HG02973 (cell line): ENCODE data around the gene SEC24C.
"Not testable (repeated sequence)": the region's sequence is repeated elsewhere in the genome, so short reads cannot be mapped to it uniquely, and the experiment has no call there.

Source experiments
- ATAC-seq: cut with Tn5 transposase; IDR thresholded peaks from one replicate; pipeline ENCODE4 v1.9.1; 2021; ENCODE audit warnings: moderate library complexity; ENCODE audit not compliant: unreplicated experiment

The SEC24C gene, protein sequence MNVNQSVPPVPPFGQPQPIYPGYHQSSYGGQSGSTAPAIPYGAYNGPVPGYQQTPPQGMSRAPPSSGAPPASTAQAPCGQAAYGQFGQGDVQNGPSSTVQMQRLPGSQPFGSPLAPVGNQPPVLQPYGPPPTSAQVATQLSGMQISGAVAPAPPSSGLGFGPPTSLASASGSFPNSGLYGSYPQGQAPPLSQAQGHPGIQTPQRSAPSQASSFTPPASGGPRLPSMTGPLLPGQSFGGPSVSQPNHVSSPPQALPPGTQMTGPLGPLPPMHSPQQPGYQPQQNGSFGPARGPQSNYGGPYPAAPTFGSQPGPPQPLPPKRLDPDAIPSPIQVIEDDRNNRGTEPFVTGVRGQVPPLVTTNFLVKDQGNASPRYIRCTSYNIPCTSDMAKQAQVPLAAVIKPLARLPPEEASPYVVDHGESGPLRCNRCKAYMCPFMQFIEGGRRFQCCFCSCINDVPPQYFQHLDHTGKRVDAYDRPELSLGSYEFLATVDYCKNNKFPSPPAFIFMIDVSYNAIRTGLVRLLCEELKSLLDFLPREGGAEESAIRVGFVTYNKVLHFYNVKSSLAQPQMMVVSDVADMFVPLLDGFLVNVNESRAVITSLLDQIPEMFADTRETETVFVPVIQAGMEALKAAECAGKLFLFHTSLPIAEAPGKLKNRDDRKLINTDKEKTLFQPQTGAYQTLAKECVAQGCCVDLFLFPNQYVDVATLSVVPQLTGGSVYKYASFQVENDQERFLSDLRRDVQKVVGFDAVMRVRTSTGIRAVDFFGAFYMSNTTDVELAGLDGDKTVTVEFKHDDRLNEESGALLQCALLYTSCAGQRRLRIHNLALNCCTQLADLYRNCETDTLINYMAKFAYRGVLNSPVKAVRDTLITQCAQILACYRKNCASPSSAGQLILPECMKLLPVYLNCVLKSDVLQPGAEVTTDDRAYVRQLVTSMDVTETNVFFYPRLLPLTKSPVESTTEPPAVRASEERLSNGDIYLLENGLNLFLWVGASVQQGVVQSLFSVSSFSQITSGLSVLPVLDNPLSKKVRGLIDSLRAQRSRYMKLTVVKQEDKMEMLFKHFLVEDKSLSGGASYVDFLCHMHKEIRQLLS

DNA sequence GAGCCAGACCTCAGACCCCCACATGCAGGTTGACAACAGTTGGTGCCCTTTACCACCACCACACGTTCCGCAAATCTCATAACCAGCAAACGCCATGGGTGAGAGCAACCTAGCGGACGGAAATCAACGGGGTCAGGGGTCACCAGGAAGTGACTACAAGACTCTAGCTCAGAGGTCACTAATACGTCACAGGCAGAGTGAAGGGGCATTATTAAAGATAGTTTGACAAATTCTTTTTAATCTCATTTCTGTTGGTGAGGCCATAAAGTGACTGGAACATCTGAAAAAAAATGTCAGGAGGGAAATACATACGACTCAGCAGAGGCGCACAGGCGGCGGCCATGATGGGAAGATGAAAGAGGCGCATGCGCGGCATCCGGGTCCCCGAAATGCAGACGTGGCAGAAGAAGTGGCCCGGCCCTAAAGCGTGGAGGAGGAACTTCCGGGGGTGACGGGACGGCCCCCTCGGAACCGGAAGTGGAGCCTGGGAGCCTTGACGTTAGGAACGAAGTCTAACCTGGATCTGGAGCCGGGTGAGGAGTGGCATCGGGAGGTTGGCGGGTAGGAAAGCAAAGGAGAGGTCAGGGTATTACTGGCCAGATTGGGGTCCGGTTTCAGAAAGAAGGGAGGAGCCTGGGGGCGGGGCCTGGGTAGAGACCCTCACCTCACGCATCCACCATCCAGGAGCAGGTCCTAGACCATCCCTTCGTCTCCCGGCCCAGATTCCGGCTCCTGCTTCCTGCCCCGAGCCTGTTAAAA is at the start of gene SEC24C:
TSS of gene SEC24C (plus strand) at position 468 of the 759 bp plus-strand sequence. CDS start 2,461 bp downstream, outside the sequence.
- ATAC-seq, result peak; percentile 76

DNA sequence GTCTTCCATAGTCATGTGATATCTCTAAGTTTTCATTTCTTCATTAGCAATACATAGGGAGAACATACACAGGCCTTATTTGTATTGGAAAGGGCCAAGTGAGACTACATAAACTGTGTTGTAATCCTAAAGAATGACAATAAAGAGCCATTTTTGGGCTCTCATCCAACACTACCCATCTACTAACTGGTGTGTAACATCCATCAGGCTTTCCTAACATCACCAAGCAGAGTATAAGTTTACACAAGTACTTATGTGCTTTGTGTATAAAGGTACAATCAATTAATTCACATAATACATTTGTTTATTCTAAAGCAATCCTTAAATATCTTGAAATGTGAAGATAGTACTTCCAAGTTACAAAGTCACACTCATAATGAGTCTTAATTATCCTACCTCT is 48.9 kb upstream of the SEC24C start:
- not testable (repeated sequence) for ATAC-seq

DNA sequence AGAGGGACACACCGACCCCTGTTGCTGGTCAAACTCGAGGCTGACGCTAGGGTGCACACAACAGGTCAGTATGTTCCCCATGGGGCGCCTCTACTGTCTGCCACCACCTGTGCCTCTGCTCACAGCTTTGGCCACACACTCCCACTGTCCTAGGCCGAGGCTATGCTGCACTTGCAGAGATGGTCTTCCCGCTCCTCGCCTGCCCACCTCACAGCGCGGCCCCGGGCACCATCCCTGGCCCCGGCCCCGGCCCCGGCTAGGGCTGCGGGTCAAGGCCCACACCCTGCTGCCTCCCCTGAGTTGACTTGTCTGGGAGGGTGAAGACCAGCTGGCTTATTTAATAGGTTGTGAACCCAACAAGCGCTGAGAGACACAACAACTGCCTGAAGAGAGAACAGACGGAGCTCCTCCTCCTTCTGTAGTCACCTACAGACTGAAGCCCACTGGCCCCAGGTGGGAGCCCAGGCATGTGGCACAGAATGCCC is 46.5 kb upstream of the SEC24C start, which contains the start of gene AGAP5:
TSS of gene AGAP5 (minus strand) at position 435 of the 485 bp plus-strand sequence. CDS start at position 81, 354 bp downstream.
- ATAC-seq, result not testable (repeated sequence)

DNA sequence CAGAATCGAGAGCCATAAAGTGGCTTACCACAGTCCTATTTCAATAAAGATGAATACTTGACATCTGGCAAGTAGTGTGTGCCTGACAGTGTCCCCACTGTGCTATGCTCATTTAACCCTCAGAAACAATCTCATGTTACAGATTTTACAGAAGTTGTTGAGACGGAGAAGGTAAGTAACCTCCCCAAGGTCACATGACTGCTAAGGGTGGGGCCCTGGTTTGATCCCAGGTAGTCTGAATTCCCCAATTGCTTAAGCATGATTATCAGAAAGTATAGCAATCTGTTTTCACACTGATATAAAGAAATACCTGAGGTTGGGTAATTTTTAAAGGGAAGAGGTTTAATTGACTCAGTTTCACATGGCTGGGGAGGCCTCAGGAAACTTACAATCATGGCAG is 45.4 kb upstream of the SEC24C start:
- not testable (repeated sequence) for ATAC-seq

DNA sequence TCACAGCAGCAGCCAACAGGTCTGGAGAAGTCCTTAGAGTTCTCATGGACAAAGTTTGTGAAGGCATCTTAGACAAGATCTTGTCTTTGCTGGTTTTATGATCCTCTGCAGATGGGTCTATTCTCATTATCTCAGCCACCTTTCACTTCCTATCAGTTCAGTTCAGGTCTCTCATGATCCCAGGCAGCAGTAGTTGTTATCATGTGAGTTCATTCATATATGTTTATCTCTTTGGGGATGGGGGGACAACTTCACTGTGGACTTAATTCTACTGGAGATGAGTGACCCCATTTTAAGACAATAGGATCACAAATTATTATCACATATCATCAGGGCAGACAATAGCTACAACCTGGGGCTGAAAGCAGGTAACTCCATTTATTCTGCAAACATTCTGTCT is 40.2 kb upstream of the SEC24C start:
- not testable (repeated sequence) for ATAC-seq

DNA sequence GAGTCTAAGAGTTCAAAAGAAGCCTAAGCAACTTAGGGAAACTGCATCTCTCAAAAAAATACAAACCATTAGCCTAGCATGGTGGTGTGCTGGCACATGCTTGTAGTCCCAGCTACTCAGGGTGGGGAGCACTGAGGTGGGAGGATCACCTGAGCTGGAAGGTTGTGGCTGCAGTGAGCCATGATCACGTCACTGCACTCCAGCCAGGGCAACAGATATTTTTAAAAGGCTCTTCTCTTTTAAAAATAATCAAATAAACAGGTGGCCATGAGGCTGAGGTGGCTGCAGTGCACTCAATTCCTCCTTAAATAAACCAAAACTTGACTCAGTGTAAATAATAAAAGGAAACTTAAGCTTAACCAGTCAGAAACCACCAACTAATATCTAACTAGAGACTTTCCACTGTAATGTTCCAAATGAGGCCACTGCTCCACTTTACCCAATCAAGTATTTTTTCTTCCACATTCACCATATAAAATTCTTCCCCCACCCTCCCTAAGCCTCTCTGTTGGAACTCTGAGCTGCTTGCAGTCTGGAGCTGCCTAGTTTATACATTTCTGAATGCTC is 38.6 kb upstream of the SEC24C start:
- not testable (repeated sequence) for ATAC-seq

DNA sequence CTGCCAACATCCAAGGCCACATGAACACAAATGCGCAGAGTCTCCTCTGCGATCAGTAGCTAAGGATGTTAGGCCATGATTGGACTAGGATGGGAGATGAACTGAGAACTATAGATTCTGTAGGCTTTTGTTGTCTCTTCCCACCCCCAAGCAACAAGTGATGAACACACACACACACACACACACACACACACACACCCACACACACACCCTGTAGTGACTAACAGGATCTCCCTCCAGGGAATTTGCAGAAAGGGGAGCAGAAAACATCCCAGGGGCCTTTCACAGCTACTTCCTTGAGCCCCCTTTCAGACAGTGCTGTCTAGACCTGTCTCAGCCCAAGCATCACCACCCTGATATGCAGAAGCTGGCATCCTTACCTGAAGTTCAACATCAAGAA is 37.7 kb upstream of the SEC24C start:
- ATAC-seq, result not testable (repeated sequence)

DNA sequence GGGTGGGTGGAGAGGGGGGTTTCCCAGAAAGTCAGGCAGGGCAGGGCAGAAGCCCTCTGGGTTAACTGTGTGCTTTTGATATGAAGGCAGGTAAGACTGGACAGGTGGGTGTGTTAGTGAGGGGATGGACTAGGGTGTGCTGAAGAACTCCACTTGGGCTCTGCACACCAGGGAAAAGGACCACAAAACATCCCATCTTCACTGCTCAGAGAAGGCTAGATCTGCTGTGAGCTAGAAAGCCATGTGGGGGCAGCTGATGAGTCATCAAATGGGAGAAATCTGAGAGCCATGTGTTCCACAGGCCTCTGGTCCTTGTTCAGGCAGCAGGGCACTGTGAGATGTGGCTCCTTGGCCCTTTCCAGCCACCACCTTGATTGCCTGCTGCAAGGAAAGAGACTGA is 36.5 kb upstream of the SEC24C start:
- not testable (repeated sequence) for ATAC-seq

DNA sequence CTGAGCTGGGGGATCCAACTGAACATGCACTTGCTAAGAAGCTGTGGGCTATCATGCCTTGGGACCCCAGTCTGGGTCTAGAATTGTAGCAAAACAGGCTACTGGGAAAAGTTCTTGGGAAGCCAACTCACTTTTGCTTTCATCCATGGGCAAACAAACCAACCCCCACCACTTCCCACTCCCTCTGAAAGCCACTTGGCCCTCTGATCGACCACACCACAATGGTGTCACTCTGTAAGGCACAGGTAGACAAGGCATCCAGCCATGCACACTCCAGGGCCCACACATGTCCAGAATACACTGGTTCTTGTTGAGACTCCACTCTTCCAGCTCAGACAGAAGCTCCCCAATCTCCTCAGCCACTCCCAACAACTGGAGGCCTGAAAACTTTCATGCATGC is 36.0 kb upstream of the SEC24C start:
- ATAC-seq, result not testable (repeated sequence)

DNA sequence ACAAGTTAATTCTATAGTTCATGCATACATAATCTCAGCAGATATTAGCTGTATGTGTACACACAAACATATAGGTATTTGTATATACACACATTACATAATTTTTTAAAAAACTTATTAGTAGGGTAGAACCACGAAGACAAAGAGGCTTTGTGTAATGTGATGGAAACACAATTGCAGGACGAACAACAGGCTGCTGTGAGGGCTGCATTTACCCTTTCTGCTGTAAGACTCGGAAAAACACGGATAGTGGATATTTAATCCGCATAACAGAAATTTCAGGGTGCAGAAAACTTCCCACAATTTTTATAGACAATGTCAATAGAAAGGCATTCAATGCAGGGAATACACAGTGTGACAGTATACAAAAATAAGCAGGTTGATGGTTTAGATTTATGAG is 32.5 kb upstream of the SEC24C start:
- ATAC-seq, result not testable (repeated sequence)

DNA sequence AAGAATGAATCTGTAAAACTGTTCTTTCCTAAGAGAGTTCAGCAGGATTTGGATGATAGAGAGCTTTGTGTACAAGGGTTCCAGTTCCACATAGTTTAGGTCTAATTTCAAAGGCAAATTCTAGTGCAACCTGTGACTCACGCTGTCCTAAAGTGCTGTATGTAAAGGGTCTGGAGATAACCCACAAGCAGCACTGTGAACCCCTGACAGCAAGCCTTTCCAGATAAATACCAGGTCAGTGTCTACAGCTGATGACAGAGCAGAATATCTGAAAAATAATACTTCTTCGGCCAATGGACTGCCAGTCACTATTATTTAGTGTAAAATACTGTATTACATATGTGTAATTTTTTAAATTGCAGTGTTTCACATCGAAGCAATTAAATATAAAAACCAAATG is 30.3 kb upstream of the SEC24C start:
- not testable (repeated sequence) for ATAC-seq

DNA sequence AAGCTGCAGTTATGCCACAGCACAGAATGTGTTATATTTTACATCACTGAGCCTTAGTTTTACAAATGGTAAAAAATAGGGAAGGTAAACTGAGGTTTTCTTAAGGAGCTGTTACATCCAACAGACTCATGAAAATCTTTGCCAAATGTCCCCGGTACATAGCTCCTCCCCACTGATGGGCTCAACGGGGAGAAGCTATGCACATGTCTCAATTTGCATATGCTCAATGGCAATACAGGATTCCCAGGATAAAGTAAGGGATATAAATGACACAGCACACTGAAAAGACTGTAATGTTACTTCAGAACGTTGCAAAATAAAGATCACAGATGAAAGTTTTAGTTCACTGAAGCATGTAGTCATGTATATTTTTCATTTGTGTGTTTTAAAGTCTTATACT is 29.7 kb upstream of the SEC24C start:
- ATAC-seq, result not testable (repeated sequence)

DNA sequence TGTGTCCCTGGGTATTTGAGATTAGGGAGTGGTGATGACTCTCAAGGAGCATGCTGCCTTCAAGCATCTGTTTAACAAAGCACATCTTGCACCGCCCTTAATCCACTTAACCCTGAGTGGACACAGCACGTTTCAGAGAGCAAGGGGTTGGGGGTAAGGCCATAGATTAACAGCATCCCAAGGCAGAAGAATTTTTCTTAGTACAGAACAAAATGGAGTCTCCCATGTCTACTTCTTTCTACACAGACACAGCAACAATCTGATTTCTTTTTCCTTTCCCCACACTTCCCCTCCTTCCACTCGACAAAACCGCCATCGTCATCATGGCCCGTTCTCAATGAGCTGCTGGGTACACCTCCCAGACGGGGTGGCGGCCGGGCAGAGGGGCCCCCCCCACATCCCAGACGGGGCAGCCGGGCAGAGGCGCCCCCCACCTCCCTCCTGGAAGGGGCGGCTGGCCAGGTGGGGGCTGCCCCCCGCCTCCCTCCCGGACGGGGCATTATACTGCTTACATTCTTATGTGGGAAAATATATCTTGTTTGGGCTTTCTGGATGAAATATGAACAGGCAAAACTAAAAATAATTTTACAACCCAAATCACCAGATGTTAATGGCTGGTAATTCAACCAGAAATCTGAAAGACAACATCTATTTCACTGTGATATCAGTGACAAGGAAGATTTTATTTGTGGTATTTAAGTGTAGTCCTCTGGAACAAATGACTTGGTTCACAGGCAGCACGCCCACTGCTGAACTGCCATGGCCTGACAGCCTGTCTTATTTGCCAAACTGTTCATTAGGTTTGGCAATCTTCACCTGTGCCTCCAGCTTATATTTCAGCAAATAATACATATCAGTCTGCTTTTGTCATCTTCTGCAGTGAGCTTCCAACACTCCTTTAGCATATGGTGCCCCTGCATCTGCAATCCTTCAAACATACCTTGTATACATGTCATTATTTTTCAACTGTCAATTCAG is 28.7 kb upstream of the SEC24C start:
- ATAC-seq, result not testable (repeated sequence)

DNA sequence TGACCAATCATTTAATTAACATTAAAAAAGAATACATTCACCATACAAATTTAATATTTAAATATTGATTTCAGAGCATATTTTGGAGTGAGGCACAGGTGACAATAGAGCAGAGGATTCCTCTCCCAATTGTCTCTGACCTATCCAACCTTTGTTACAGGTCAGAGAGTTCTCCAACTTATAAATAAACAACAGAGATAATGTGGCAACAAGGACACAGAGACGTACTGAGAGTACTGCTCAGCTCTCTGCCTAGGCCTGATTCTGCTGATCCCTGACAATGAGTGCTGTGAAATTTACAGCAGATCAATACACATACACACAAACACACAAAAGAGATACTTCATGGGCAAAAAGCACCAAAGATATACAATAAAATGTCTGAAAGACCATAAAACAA is 27.9 kb upstream of the SEC24C start:
- ATAC-seq, result no peak

DNA sequence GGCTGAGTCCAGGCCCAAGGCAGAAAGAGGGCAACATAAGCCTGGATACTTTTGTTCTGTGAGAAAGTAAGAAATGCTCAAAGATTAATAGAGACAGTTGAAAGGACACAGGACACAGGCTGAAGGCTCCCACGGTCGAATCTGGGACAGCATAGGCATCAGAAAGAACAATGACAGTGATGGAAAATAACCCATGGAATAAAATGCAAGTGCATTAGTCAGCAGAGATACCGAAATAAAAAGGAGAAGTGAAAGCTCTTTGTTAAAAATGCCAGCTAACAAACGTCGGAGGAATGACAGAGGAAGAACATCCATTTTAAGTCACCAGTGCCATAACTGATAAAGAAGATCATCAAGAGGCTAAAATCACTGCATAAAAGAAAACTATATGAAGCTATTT is 26.6 kb upstream of the SEC24C start:
- ATAC-seq, result no peak

DNA sequence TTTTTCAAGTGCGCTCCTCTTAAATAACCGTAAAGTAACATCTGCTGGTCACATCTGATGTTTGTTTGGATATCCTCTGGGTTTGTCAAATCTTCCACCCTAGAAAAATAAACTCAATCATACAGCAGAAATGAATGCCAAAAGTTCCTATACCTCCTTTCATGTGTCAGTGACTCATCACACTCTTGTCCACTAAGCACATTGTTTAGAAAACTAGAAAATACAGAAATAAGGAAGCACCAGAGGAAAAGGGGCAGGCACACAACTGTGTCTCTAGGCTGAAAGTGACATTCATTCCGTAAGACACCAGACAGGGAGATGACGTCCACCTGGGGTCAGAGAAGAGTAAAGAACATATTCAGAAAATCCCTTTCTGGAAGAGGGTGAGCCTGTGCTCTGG is 23.6 kb upstream of the SEC24C start:
- not testable (repeated sequence) for ATAC-seq

DNA sequence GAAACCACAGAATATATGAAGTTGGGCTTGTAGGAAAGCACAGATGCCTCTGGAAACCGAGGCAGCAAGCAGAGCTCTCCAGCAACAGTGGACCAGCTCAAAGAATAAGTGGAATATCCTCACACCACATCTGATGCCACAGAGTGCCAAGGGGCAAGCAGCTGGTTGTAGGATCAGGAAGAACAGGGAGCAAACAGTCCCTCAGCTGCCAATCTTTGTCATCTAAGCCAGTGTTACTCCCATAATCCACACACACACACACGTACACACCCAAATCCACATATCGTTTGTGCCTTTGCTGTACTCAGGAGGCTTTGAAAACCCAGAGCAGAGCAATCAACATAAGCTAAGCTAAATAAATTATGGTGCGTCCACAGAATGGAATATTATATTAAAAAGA is 20.7 kb upstream of the SEC24C start:
- ATAC-seq, result no peak

DNA sequence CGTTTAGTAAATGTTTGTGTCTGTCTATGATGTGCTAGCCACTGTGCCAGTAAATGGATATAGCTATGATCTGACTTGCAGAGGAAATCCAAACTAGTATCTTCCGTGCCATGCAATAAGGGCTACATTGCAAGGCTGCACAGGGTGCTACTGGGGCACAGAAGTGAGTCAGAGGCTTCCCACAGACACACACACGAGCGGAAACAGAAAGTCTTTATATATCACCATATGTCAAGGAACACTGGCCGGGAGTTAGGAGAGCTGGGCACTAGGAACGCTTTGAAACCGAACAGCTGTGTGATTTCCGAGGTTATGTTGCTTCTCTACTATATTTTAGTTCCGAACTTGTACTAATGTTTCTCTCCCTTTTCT is 14.4 kb upstream of the SEC24C start:
- not testable (repeated sequence) for ATAC-seq
